Measurements from ENCODE around the gene DYSF. TPM values are rescaled to one million over a fixed set of nuclear protein-coding genes. Genes with fewer than 3 reads are reported as not detected.

DYSF gene
- total RNA-seq, 4 donors from 2014 or later, result 4.2 to 12.0 (median 5.9) TPM

GRCh38 chr2:71528749-71529148 lies 75.4 kb downstream of the DYSF start:
- Histone ChIP-seq H3K9me3 (no peaks in the 10 kb centered on the region), H3K4me3 (no peak overlapping the region), H3K4me1 (no peaks in the 10 kb centered on the region), H3K27me3 (peaks cover 0 to 6% of the 10 kb centered on the region in 2 donors), H3K27ac (no peak overlapping the region), H3K36me3 (no peaks in the 10 kb centered on the region)
- TF ChIP-seq EP300 (IDR thresholded peaks at IDR 0.05), result no peak
- TF ChIP-seq CTCF (IDR thresholded peaks at IDR 0.05), result no peak
- TF ChIP-seq POLR2A (IDR thresholded peaks at IDR 0.05), result no peak
- DNase-seq (ENCODE audit: low spot score in 2 of 2), result no peak
- WGBS, 2 donors, result 88 to 93% methylated on average over 4 of the region's 4 CpGs

- no peak for DNase-seq (ENCODE audit: low spot score in 2 of 2)
- Histone ChIP-seq H3K9me3 (no peaks in the 10 kb centered on the region), H3K27me3 (peaks cover 0 to 10% of the 10 kb centered on the region in 2 donors), H3K27ac (no peak overlapping the region), H3K36me3 (no peaks in the 10 kb centered on the region), H3K4me3 (no peak overlapping the region), H3K4me1 (no peaks in the 10 kb centered on the region)
- no peak for TF ChIP-seq POLR2A (IDR thresholded peaks at IDR 0.05)
- no peak for TF ChIP-seq EP300 (IDR thresholded peaks at IDR 0.05)
- TF ChIP-seq CTCF (IDR thresholded peaks at IDR 0.05), result no peak
- WGBS, 2 donors, result 69 to 73% methylated on average over 8 of the region's 8 CpGs
Measured at GRCh38 chr2:71530211-71530610, 76.8 kb downstream of the DYSF start.

- H3K4me3 ChIP-seq, result no peak overlapping the region
- H3K27ac ChIP-seq, result no peak overlapping the region
- no peaks in the 10 kb centered on the region for H3K4me1 ChIP-seq
- no peaks in the 10 kb centered on the region for H3K9me3 ChIP-seq
- TF ChIP-seq CTCF (IDR thresholded peaks at IDR 0.05) (peak in 4 of 5 experiments; percentile 39 to 56 (median 44)), EP300 (IDR thresholded peaks at IDR 0.05) (no peak)
- DNase-seq (ENCODE audit: low spot score in 2 of 2), result no peak
- H3K36me3 ChIP-seq, result no peaks in the 10 kb centered on the region
- peaks cover 0 to 10% of the 10 kb centered on the region in 2 donors for H3K27me3 ChIP-seq
- 75 to 76% methylated on average over 7 of the region's 7 CpGs for WGBS, 2 donors
Measured at GRCh38 chr2:71530641-71531332, 77.4 kb downstream of the DYSF start.

- TF ChIP-seq POLR2A (IDR thresholded peaks at IDR 0.05) (no peak), CTCF (IDR thresholded peaks at IDR 0.05) (no peak), EP300 (IDR thresholded peaks at IDR 0.05) (no peak)
- Histone ChIP-seq H3K27ac (no peak overlapping the region), H3K4me3 (no peak overlapping the region), H3K9me3 (no peaks in the 10 kb centered on the region), H3K27me3 (peaks cover 0 to 10% of the 10 kb centered on the region in 2 donors), H3K4me1 (no peaks in the 10 kb centered on the region), H3K36me3 (no peaks in the 10 kb centered on the region)
- DNase-seq (ENCODE audit: low spot score in 2 of 2), result no peak
- WGBS, 2 donors, result 76 to 81% methylated on average over 9 of the region's 9 CpGs
Measured at GRCh38 chr2:71531522-71532047, 78.2 kb downstream of the DYSF start.

- Histone ChIP-seq H3K4me1 (no peaks in the 10 kb centered on the region), H3K9me3 (no peaks in the 10 kb centered on the region), H3K27me3 (peaks cover 0 to 10% of the 10 kb centered on the region in 2 donors), H3K36me3 (no peaks in the 10 kb centered on the region), H3K4me3 (no peak overlapping the region), H3K27ac (no peak overlapping the region)
- TF ChIP-seq CTCF (IDR thresholded peaks at IDR 0.05) (no peak), EP300 (IDR thresholded peaks at IDR 0.05) (no peak), POLR2A (IDR thresholded peaks at IDR 0.05) (no peak)
- DNase-seq (ENCODE audit: low spot score in 2 of 2), result no peak
- WGBS, 2 donors, result 82% methylated on average over 2 of the region's 2 CpGs
Measured at GRCh38 chr2:71532327-71532726, 79.0 kb downstream of the DYSF start.
